Ovary (tissue), 9 donors: ENCODE measurements around the gene GPR63. TPM values are rescaled to one million over a fixed set of nuclear protein-coding genes. Genes with fewer than 3 reads are reported as not detected.

Experiments
- DNase-seq, 5 donors: peaks; one replicate each; pipeline ENCODE4 v3.0.0-alpha.2; 2019 to 2020
- H3K27ac ChIP-seq, 2 donors: fragments of 200-600 bp; one replicate each; pipeline versions ENCODE4 v1.5.1 to v1.8.0; 2019 to 2022
- H3K27me3 ChIP-seq: fragments of 200-600 bp; one replicate; pipeline ENCODE4 v1.8.0; 2022
- H3K36me3 ChIP-seq: fragments of 200-600 bp; sonication (generic); one replicate; pipeline ENCODE4 v1.5.1; 2019
- H3K4me1 ChIP-seq: one replicate; pipeline ENCODE4 v1.8.1; 2013; ENCODE audit warnings: mild to moderate bottlenecking, moderate library complexity; ENCODE audit not compliant: insufficient read depth
- H3K4me3 ChIP-seq: fragments of 200-600 bp; sonication (generic); one replicate; pipeline ENCODE4 v1.5.1; 2017
- H3K9me3 ChIP-seq, 2 donors: fragments of 200-600 bp in 1 of 2; sonication (generic) in 1 of 2; one replicate each; pipeline versions ENCODE4 v1.5.1 to v1.8.1; 2013 to 2019; ENCODE audit warnings: mild to moderate bottlenecking in 1 of 2, moderate library complexity in 1 of 2
- EP300 ChIP-seq: sonication (generic); formaldehyde crosslinking; IDR thresholded peaks from one replicate; pipeline ENCODE4 v1.6.1; 2017; ENCODE audit warnings: antibody characterized with exemption
- POLR2A ChIP-seq: fragments of 450-650 bp; IDR thresholded peaks from one replicate; pipeline ENCODE4 v1.6.1; 2017; ENCODE audit warnings: antibody characterized with exemption, mild to moderate bottlenecking, moderate library complexity
- WGBS, 3 donors: extraction: QIAGEN DNeasy Blood & Tissue Kit in 1 of 3; methylation state at CpG; one replicate each; pipeline versions ENCODE4 v1.1.5 to v1.1.7; 2013 to 2017; 5-methylcytosine and 5-hydroxymethylcytosine counted together
- intact Hi-C, 4 donors: fragments of 100-400 bp; cut with DNase I; formaldehyde crosslinking; loops; one replicate each; pipeline versions ENCODE4 v1.11.0 to v1.15.1; 2022 to 2023
- polyA plus RNA-seq, 2 donors: library from polyadenylated mRNA; stranded (reverse); fragments of 200-250 nt in 1 of 2; fragments of 350-450 nt in 1 of 2; fragmentation: Illumina TruSeq in 1 of 2; extraction: RNeasy Lipid Tissue Mini Kit (QIAGEN cat#74804) in 1 of 2; gene quantifications; one replicate each; pipeline ENCODE4 v1.2.3, GENCODE V29; 2013 to 2014
- total RNA-seq, 7 donors: library from RNA; depleted of rRNA in 2 of 7; stranded (reverse); fragments of >200 nt in 2 of 7; fragmentation: NEBNext Ultra II Directional in 3 of 7; extraction: Animal tissue kit (Norgen Biotek cat#: 25700) in 3 of 7; gene quantifications; one replicate each; pipeline versions ENCODE4 v1.1.0 to v1.2.4, GENCODE V29; 2016 to 2023
- TF ChIP-seq, protein P1 (sequence below), 3 donors: fragments of 450-650 bp in 2 of 3; fragments of 200-600 bp in 1 of 3; IDR thresholded peaks; one replicate each; pipeline versions ENCODE4 v1.5.1 to v1.8.0; 2016 to 2022; ENCODE audit warnings: antibody characterized with exemption in 3 of 3, mild to moderate bottlenecking in 1 of 3
- donor health status: DM: no; HTN: no; CAD: no; lungs with moderate emphysema.
- donor health status: DM: no; HTN: no; CAD: no.
- donor health status: Bipolar disorder and iron deficiency.
- donor health status: DM: yes; HTN: yes; CAD: no.
- donor health status: DM: no; HTN: no; CAD: no.
- donor health status: DM: yes; HTN: yes; CAD: no.

The GPR63 gene
- total and polyA plus RNA-seq, 9 donors, result 1.3 to 2.5 (median 1.7) TPM

DNA sequence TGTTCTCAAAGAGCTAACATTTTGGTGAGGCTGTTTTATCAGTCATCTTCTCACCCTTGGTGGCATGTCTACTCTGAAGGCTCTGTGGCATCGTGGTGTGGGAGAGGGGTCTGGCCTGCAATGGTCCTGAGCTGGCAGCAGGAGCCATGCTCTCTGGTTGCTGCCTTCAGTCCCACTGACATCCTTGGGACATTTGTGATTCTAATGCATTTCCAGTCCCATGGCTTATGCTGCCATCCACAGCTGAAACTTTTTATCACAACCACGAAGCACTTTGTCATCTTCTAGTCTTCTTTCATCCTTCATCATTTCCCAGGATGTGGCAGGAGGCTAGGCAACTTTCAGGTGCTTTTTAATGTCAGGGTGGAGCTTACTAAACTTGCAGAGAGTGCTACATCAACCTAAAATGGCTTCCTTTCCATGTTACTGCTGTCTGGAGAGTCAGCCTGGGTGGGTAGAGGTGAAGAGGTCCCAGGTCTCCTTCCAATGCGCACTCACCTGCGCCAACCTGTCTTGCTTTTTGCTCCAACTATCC is 77.1 kb downstream of the GPR63 start:
- no peaks in the 10 kb centered on the region for H3K4me1 ChIP-seq
- DNase-seq, result no peak

DNA sequence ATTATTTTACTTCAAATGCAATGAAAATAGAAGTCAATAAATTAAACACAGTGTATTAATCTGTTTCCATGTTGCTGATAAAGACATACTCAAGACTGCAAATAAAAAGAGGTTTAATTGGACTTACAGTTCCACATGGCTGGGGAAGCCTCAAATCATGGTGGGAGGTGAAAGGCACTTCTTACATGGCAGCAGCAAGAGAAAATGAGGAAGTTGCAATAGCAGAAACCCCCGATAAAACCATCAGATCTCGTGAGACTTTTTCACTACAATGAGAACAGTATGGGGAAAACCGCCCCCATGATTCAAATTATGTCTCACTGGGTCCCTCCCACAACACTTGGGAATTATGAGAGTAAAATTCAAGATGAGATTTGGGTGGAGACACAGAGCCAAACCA is 82.2 kb downstream of the GPR63 start:
- Histone ChIP-seq H3K27me3 (no peaks in the 10 kb centered on the region), H3K9me3 (no peaks in the 10 kb centered on the region), H3K36me3 (no peaks in the 10 kb centered on the region), H3K4me1 (no peaks in the 10 kb centered on the region), H3K27ac (no peak overlapping the region), H3K4me3 (no peak overlapping the region)
- 81 to 88% (median 86%) methylated on average over 3 of the region's 3 CpGs for WGBS, 3 donors
- DNase-seq, result no peak
- TF ChIP-seq, protein P1, sequence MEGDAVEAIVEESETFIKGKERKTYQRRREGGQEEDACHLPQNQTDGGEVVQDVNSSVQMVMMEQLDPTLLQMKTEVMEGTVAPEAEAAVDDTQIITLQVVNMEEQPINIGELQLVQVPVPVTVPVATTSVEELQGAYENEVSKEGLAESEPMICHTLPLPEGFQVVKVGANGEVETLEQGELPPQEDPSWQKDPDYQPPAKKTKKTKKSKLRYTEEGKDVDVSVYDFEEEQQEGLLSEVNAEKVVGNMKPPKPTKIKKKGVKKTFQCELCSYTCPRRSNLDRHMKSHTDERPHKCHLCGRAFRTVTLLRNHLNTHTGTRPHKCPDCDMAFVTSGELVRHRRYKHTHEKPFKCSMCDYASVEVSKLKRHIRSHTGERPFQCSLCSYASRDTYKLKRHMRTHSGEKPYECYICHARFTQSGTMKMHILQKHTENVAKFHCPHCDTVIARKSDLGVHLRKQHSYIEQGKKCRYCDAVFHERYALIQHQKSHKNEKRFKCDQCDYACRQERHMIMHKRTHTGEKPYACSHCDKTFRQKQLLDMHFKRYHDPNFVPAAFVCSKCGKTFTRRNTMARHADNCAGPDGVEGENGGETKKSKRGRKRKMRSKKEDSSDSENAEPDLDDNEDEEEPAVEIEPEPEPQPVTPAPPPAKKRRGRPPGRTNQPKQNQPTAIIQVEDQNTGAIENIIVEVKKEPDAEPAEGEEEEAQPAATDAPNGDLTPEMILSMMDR (IDR thresholded peaks at IDR 0.05), result no peak
- TF ChIP-seq EP300, result no peak
- no peak for TF ChIP-seq POLR2A
- intact Hi-C loops, result no loop called here

More for the DNA sequence above, 77.1 kb downstream of the GPR63 start:
- intact Hi-C loops, result no loop called here
- H3K4me3 ChIP-seq, result no peak overlapping the region
- no peak overlapping the region for H3K27ac ChIP-seq
- no peaks in the 10 kb centered on the region for H3K27me3 ChIP-seq
- WGBS, 3 donors, result 89 to 91% (median 91%) methylated on average over 4 of the region's 4 CpGs
- TF ChIP-seq EP300, result no peak
- TF ChIP-seq, protein P1 (IDR thresholded peaks at IDR 0.05), result no peak
- no peak for TF ChIP-seq POLR2A
- H3K9me3 ChIP-seq, result no peaks in the 10 kb centered on the region
- no peaks in the 10 kb centered on the region for H3K36me3 ChIP-seq

DNA sequence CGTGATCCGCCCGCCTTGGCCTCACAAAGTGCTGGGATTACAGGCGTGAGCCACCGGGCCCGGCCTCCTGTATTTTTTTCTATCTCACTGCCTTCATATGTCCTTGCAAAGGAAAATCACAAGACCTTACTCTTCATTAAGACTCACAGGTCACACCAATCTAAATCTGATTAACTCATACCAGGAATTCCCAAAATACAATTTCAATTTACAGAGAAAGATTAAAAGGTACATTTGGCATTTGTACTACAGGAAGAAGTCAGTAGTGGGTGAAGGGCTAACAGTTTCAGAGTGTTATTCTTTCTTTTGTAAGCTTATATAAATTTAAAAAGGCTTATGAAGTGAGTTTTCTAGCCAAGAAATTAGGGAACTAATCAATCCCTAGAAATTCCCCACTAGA is 87.4 kb downstream of the GPR63 start:
- 89 to 97% (median 94%) methylated on average over 6 of the region's 6 CpGs for WGBS, 3 donors
- no peak for DNase-seq
- no peak overlapping the region for H3K27ac ChIP-seq
- no peaks in the 10 kb centered on the region for H3K4me1 ChIP-seq
- no peaks in the 10 kb centered on the region for H3K9me3 ChIP-seq
- H3K27me3 ChIP-seq, result no peaks in the 10 kb centered on the region
- TF ChIP-seq EP300, result no peak
- no peak for TF ChIP-seq POLR2A
- TF ChIP-seq, protein P1 (IDR thresholded peaks at IDR 0.05), result no peak
- no peaks in the 10 kb centered on the region for H3K36me3 ChIP-seq
- intact Hi-C loops, result no loop called here
- no peak overlapping the region for H3K4me3 ChIP-seq

Other genes with a start within 250 kb of the GPR63 start
- gene NDUFAF4, start 60.4 kb upstream of the GPR63 start, total RNA-seq, result 10 to 100 TPM; 10.3 to 35.5 (median 18.2) TPM
- 10 to 100 TPM; 11.8 to 24.7 TPM for gene NDUFAF4, start 60.4 kb upstream of the GPR63 start, polyA plus RNA-seq
- gene KLHL32, start 87.3 kb upstream of the GPR63 start, total RNA-seq, result 1 to 10 TPM in 4 of 7 donors, under 1 TPM in 3; 0.30 to 3.7 (median 1.2) TPM
- gene KLHL32, start 87.3 kb upstream of the GPR63 start, polyA plus RNA-seq, result 1 to 10 TPM in 1 of 2 donors, under 1 TPM in 1; 0.83 to 1.2 TPM